Measurements from ENCODE around the gene ANKRD37. TPM values are rescaled to one million over a fixed set of nuclear protein-coding genes. Genes with fewer than 3 reads are reported as not detected.

The ANKRD37 gene
- total and polyA plus RNA-seq, 9 of the 15 experiments (the other 6 are each of a cell fraction or from before 2014, with no cell fraction given): 1.3 to 53.7 (median 3.6) TPM

GRCh38 chr4:185378264-185378663 is 18.4 kb upstream of the ANKRD37 start:
- Histone ChIP-seq H3K9ac (ENCODE audit: insufficient read depth in 1 of 2, low read depth in 2 of 2, low read length in 2 of 2) (no peak overlapping the region), H3K9me1 (ENCODE audit: control insufficient read depth, insufficient read depth, low read length) (no peaks in the 10 kb centered on the region), H4K20me1 (replicated peaks; ENCODE audit: control insufficient read depth, insufficient read depth, low read length) (no peaks in the 10 kb centered on the region), H3K27ac (ENCODE audit: extremely low read depth, low read depth, low read length) (no peak overlapping the region), H3K79me2 (ENCODE audit: control insufficient read depth, insufficient read depth, low read length) (no peaks in the 10 kb centered on the region), H3K4me1 (replicated peaks in 1 of 2; ENCODE audit: control insufficient read depth in 2 of 2, insufficient read depth in 2 of 2, low read length in 2 of 2) (peaks cover 0 to 12% of the 10 kb centered on the region in 2 experiments; a peak in 3 of 5 replicates), H3K9me3 (replicated peaks; ENCODE audit: control insufficient read depth, insufficient read depth, low read depth, low read length) (no peaks in the 10 kb centered on the region), H3K27me3 (ENCODE audit: control insufficient read depth in 2 of 2, insufficient read depth in 2 of 2, low read length in 2 of 2) (no peaks in the 10 kb centered on the region), H3K36me3 (ENCODE audit: control insufficient read depth, insufficient read depth, low read length) (no peaks in the 10 kb centered on the region), H3K4me2 (ENCODE audit: insufficient read depth, low read length) (no peak overlapping the region), H2AFZ (ENCODE audit: low read depth, low read length) (no peak overlapping the region), H3K4me3 (no peak overlapping the region)
- BruUV-seq (replicated peaks): no TSS peak
- DNase-seq (ENCODE audit: extremely low read depth in 1 of 4, low spot score in 3 of 4): no peak
- ChIA-PET POLR2A (interaction anchor here (2.4 kb wide), 1 partner anchor 12 kb away, joined by 5 read pairs; no protein-coding TSS in a partner anchor), CTCF (ENCODE audit: low intra/inter-chr PET ratio) (no interaction called here)
- intact Hi-C loops (cut with micrococcal nuclease) (no loop called here), in situ Hi-C loops (cut with MboI) (no loop called here)
- ATAC-seq: no peak
- no peak for FAIRE-seq
- TF ChIP-seq THAP7 (CRISPR knock-in tag; IDR thresholded peaks at IDR 0.05) (no peak), VEZF1 (CRISPR knock-in tag; IDR thresholded peaks at IDR 0.05) (no peak), SRSF9 (IDR thresholded peaks at IDR 0.05; ENCODE audit: borderline replicate concordance, low read depth, low read length) (no peak), ESRRB (CRISPR knock-in tag; IDR thresholded peaks at IDR 0.05; ENCODE audit: borderline replicate concordance) (no peak), EHMT2 (IDR thresholded peaks at IDR 0.05) (no peak), CREB1 (IDR thresholded peaks at IDR 0.05) (no peak), CREB1 (CRISPR knock-in tag; IDR thresholded peaks at IDR 0.05) (no peak), NR1H2 (CRISPR knock-in tag; IDR thresholded peaks at IDR 0.05) (no peak), PTBP1 (IDR thresholded peaks at IDR 0.05; ENCODE audit: low read depth, low read length) (no peak), MYC (IDR thresholded peaks at IDR 0.05; ENCODE audit: low read depth, low read length) (no peak), MYC (CRISPR knock-in tag; IDR thresholded peaks at IDR 0.05; ENCODE audit: borderline replicate concordance, low read depth) (no peak), ZNF140 (CRISPR knock-in tag; IDR thresholded peaks at IDR 0.05) (no peak)
- 72% methylated on average over 6 of the region's 6 CpGs for WGBS (ENCODE audit: insufficient coverage, low coverage, missing lambda C conversion rate)

Measured in K562 (cell line).